AG09309 (cell line): Measurements from ENCODE around the gene PEAK3.
A peak's percentile ranks its signal among the peaks of the same experiment; 100 is the strongest.

Experiments
- DNase-seq: peaks from one replicate; pipeline ENCODE4 v3.0.0-alpha.2; 2010; ENCODE audit warnings: low read depth
- H3K4me3 ChIP-seq: 2 replicates; pipeline ENCODE4 v1.5.1; 2011; ENCODE audit warnings: mild to moderate bottlenecking, low read depth, low read length, moderate library complexity; ENCODE audit not compliant: control insufficient read depth
- TF ChIP-seq, protein P1 (sequence below): IDR thresholded peaks from 2 replicates; pipeline ENCODE4 v1.5.1; 2011; ENCODE audit warnings: mild to moderate bottlenecking, low read depth, low read length, inconsistent platforms; ENCODE audit not compliant: insufficient read depth, control insufficient read depth; ENCODE audit errors: missing control alignments

Gene PEAK3

DNA sequence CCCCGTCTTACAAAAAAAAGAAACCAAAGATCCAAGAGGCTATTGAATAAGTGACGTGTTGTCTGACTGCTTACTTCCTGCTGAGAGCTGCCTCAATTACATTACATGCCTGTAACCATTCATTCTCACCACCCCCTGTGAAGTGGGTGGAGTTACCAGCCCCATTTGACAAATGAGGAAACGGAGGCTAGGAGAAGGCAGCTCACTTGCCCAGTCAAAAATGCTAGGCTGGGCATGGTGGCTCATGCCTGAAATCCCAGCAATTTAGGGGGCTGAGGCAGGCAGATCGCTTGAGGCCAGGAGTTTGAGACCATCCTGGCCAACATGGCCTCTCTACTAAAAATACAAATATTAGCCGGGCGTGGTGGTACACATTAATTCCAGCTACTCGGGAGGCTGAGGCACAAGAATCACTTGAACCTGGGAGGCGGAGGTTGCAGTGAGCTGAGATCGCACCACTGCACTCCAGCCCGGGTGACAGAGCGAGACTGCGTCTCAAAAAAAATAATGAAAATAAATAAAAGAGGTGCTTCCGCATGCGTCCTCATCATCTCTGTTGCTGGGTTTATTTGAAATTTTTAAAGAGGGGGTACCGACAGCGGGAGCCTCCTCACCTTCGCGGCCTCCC is 45.9 kb upstream of the PEAK3 start:
- DNase-seq, result peak; percentile 66
- peak overlapping the region; percentile 96 for H3K4me3 ChIP-seq
- TF ChIP-seq, protein P1, sequence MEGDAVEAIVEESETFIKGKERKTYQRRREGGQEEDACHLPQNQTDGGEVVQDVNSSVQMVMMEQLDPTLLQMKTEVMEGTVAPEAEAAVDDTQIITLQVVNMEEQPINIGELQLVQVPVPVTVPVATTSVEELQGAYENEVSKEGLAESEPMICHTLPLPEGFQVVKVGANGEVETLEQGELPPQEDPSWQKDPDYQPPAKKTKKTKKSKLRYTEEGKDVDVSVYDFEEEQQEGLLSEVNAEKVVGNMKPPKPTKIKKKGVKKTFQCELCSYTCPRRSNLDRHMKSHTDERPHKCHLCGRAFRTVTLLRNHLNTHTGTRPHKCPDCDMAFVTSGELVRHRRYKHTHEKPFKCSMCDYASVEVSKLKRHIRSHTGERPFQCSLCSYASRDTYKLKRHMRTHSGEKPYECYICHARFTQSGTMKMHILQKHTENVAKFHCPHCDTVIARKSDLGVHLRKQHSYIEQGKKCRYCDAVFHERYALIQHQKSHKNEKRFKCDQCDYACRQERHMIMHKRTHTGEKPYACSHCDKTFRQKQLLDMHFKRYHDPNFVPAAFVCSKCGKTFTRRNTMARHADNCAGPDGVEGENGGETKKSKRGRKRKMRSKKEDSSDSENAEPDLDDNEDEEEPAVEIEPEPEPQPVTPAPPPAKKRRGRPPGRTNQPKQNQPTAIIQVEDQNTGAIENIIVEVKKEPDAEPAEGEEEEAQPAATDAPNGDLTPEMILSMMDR, result no peak

DNA sequence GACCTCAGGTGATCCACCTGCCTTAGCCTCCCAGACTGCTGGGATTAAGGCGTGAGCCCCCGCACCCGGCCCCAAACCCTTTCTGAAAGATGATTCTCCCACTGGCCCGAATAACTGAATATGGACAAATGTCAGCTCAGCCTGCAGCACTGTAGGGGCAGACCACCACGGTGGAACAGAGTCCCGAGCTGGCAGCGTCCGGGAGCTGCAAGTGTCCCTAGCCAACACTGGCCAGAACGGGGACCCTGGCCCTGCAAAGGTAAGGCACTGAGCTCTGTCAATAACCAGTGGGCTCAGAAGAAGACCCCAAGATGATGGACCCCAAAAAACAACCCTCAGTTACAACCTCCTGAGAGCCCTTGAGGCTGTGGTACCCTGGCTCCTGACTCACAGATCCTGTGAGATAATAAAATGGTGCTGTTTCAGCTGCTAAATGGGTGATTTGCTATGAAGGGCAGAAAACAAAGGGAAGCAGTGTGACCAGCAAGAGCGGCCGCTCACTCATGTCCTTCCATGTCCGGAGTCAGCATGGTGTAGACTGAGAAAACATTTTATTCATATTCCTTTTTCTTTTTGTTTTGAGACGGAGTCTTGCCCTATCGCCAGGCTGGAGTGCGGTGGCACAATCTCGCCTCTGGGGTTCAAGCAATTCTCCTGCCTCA is 44.9 kb upstream of the PEAK3 start:
- no peak for DNase-seq
- TF ChIP-seq, protein P1, result no peak
- H3K4me3 ChIP-seq, result no peak overlapping the region

DNA sequence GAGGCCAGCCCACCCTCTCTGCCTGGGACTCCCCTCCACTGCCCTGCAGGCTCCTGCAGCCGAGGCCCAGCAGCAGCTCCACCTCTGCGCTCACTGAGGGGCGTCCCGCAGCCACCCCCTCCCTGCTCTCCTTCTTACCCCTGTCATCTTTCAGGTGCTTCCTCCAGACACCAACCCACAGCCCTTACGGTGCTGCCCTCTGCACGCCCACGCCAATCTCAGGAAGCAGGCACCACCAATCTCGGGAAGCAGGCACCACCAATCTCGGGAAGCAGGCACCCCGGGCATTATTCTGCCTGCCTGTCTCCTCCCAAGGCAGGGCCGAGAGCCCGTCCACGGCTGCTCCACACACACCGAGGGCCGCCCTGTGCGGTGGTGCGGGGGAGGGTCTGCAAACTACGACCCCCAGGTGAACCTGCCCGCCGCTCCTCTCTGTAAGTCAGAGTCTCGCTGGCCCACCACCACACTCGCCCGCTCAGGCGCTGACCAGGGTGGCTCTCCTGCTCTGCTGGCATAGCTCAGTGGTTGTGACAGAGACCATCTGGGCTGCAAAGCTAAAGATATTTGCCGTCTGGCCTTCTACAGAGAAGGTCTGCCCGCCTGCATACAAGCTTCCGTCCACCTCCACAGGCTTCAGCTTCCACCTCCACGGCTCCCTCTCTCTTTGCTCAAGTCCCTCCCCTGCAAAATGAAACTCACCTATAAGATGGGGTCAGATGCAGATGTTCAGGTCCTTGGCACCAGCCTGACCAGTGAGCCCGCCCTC is 43.5 kb upstream of the PEAK3 start:
- H3K4me3 ChIP-seq, result no peak overlapping the region
- TF ChIP-seq, protein P1, result no peak
- no peak for DNase-seq

DNA sequence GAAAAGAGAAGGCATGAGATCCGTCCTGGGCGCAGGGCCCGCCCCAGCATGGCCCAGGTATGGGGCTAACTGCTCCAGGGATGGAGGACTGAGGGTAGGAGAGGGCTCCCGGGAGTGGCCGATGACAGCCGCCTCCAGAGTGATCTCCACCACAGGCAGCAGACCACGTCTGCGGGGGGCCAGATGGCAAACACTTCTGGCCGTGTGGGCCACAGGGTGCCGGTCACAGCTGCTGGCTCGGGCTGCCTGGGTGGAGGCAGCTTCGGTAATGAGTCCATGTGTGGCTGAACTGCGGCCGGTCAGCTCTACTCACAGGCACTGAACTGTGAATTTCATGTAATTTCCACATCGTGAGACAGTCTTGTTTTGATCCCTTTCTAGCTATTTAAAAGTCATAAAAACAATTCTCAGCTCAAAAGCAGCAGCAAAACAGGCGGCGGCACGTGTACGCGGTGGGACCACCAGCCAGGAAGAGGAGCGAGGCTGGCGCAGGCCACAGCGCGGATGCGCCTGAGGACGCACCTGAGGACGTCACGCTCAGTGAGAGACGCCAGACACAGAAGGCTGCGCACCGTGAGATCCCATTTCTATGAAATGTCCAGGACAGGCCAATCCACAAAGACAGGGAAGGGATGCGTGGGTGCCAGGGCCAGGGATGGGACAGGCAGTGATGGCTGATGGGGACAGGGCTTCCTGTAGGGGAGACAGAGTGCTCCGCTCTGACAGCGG is 42.4 kb upstream of the PEAK3 start:
- DNase-seq, result no peak
- TF ChIP-seq, protein P1, result no peak
- no peak overlapping the region for H3K4me3 ChIP-seq

DNA sequence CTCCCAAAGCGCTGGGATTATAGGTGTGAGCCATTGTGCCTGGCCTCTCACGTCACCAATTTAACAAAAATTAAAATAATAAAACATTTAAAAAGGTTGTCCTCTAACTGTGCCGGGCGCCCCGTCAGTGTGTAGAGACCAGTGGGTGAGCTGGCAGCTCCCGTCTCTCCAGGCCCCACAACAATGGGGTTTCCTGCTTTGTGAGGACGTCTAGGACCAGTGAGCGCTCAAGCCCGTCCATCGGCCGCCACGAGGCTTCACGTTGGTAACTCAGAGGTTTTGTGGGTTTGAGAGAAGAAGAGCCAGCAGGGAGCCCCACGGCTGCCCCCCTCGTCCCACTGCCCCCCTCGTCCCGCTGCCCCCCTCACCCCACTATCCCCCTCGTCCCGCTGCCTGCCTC is 41.7 kb upstream of the PEAK3 start:
- TF ChIP-seq, protein P1, result no peak
- DNase-seq, result no peak
- no peak overlapping the region for H3K4me3 ChIP-seq

DNA sequence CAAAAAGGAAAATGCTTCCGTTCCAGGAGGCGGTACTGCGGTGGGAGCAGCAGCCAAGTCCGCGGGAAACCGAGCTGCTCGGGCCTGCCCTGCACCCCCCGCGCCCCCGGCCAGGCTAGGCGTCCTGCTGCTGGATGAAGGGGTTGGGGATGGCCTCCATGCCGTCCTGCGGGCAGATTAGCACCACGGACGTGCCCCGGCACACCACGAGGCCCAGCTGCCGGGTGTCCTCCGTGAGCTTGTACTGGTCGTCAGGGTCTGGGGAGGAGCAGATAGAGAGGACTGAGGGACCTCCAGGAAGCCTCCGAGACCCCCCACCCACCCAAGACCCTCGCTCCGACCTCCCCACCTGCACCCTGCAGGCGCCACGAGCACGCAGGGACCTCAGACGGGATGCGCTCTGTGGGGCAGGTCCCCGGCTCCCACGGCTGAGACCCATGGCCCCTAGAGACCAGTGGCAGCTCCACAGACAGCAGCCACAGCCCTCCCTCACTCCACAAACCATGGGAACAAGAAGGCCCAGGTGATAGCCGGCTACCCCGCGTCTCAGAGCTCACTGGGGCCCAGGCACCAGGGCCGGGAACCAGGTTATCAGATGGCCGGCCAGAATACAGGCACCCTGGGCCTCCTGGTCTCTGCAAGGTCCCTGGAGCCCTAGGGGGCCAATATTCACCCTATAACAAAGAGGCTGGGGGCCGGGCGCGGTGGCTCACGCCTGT is 39.7 kb upstream of the PEAK3 start:
- TF ChIP-seq, protein P1, result no peak
- no peak for DNase-seq
- no peak overlapping the region for H3K4me3 ChIP-seq
